Activated CD4-positive, alpha-beta T cell treated with anti-CD3 and anti-CD28 coated beads, Interleukin-2, amount 10 ng/mL, durations not matched to agents 7 days and 5 days (primary cell): ENCODE results near the gene IL7R. TPM values are rescaled to one million over a fixed set of nuclear protein-coding genes. Genes with fewer than 3 reads are reported as not detected.

Source experiments
- CTCF ChIA-PET: fragments of 350-600 bp; sonication (Branson Sonifier 250); formaldehyde crosslinking; loops from one replicate; lab custom pipeline; 2021; ENCODE audit warnings: antibody characterized with exemption; lab: Charles Lee
- POLR2A ChIA-PET: fragments of 350-600 bp; sonication (Branson Sonifier 250); formaldehyde crosslinking; loops from one replicate; lab custom pipeline; 2021; ENCODE audit warnings: antibody characterized with exemption; lab: Charles Lee
- DNase-seq: peaks from one replicate; pipeline ENCODE4 v3.0.0-alpha.2; 2020
- H3K27ac Mint-ChIP-seq: one replicate; pipeline ENCODE4 v1.8.0; 2021; ENCODE audit warnings: mild to moderate bottlenecking, moderate library complexity, mixed read lengths
- H3K27me3 Mint-ChIP-seq: one replicate; pipeline ENCODE4 v1.8.0; 2021; ENCODE audit warnings: mixed read lengths
- H3K36me3 Mint-ChIP-seq: one replicate; pipeline ENCODE4 v1.8.0; 2021; ENCODE audit warnings: low read depth, mixed read lengths
- H3K4me1 Mint-ChIP-seq: one replicate; pipeline ENCODE4 v1.8.0; 2021; ENCODE audit warnings: mixed read lengths
- H3K4me3 Mint-ChIP-seq: one replicate; pipeline ENCODE4 v1.8.0; 2021; ENCODE audit warnings: mild to moderate bottlenecking, moderate library complexity, mixed read lengths
- H3K9me3 Mint-ChIP-seq: one replicate; pipeline ENCODE4 v1.8.0; 2021; ENCODE audit warnings: mixed read lengths
- total RNA-seq, 2 experiments: library from RNA; stranded (reverse); gene quantifications; one replicate each; pipeline ENCODE4 v1.2.3, GENCODE V29; 2021

The IL7R gene
- total RNA-seq, 2 experiments from 2014 or later, result 451 to 533 TPM

DNA sequence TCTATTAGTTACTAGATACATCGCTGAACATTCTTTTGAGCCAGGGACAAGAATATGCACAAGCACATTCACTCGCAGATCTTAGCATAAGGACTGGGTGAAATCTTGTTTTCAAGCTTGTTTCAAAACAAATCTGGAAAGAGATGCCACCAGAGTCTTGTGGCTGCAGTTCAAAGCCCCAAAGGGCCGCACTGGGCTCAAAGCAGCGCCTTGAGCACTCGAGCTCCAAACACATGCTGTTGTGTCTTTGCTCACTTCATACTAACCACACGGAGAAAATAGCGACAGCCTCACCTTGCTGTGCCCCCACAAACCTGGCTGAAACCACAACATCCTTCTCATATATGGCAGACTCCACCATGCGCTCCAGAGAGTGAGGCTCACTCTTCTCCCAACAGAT lies 34.2 kb upstream of the IL7R start:
- Mint-ChIP-seq H3K36me3 (peaks cover 19% of the 10 kb centered on the region), H3K27me3 (no peaks in the 10 kb centered on the region), H3K4me3 (peak overlapping the region; percentile 56), H3K4me1 (peaks cover 90% of the 10 kb centered on the region), H3K27ac (peak overlapping the region; percentile 83), H3K9me3 (peaks cover 8% of the 10 kb centered on the region)
- DNase-seq, result peak; percentile 81
- CTCF ChIA-PET, result interaction anchor here (0.9 to 6.1 kb wide), 20 partner anchors 9 to 104 kb away, joined by 3 to 51 read pairs (median 4); no protein-coding TSS in a partner anchor
- POLR2A ChIA-PET, result interaction anchor here (1.0 to 2.8 kb wide), 4 partner anchors 28 to 36 kb away, joined by 3 to 8 read pairs (median 6); partner anchors contain the start of gene IL7R

DNA sequence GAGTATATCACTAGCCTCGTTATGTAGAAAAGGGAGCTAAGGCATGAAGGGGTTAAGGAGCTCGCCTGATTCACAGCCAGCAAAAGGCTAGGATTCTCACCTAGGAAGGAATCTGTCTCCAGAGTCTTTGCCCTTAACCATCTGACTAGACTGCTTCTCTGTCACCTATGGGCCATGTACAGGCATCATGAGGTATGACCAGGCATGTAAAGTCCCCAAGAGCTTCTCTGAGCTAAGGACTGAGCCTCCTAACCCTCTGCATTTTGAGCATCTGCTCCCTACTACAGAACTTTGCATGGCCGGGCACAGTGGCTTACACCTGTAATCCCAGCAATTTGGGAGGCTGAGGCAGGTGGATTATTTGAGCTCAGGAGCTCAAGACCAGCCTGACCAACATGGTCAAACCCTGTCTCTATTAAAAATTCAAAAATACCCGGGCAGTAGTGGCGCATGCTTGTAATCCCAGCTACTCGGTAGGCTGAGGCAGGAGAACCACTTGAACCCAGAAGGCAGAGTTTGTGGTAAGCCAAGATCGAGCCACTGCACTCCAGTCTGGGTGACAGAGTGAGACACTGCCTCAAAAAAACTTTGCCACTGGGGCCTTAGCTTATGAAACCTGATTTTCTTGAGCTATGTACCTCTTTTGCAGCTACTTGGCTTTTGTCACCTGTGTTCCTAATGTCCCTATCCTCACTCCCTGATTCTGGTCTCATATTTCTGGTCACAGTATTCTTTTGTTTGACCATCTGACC lies 33.2 kb upstream of the IL7R start:
- H3K27ac Mint-ChIP-seq, result peak overlapping the region; percentile 83
- H3K27me3 Mint-ChIP-seq, result no peaks in the 10 kb centered on the region
- DNase-seq, result peak; percentile 36
- CTCF ChIA-PET, result interaction anchor here (1.0 to 6.1 kb wide), 14 partner anchors 9 to 101 kb away, joined by 3 to 51 read pairs (median 4); no protein-coding TSS in a partner anchor
- POLR2A ChIA-PET, result interaction anchor here (2.8 kb wide), 1 partner anchor 31 kb away, joined by 8 read pairs; no protein-coding TSS in a partner anchor
- peaks cover 19% of the 10 kb centered on the region for H3K36me3 Mint-ChIP-seq
- H3K4me3 Mint-ChIP-seq, result peak overlapping the region; percentile 56
- peaks cover 8% of the 10 kb centered on the region for H3K9me3 Mint-ChIP-seq
- H3K4me1 Mint-ChIP-seq, result peaks cover 99% of the 10 kb centered on the region

DNA sequence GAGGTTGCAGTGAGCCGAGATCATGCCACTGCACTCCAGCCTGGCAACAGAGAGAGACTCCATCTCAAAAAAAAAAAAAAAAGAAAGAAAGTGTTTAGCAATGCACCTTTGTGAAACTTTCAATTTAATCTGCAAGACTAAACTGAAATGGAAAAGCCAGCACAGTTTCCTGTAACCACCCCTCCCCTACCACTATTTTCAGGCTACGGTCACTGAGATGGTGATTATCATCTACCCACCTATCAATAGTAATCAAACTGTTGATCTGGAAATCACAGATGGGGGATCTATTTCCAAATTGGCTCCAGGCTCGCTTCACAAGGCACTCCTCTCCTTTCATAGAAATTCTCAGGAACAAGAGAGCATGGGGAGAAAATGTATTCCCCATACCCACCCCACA lies 30.6 kb upstream of the IL7R start:
- H3K27me3 Mint-ChIP-seq, result no peaks in the 10 kb centered on the region
- peak overlapping the region; percentile 33 for H3K4me3 Mint-ChIP-seq
- DNase-seq, result no peak
- H3K9me3 Mint-ChIP-seq, result peaks cover under 1% of the 10 kb centered on the region
- peak overlapping the region; percentile 83 for H3K27ac Mint-ChIP-seq
- ChIA-PET CTCF (interaction anchor here (1.0 to 1.8 kb wide), 4 partner anchors 7 to 76 kb away, joined by 3 to 5 read pairs (median 4); partner anchors contain the start of gene IL7R), POLR2A (no interaction called here)
- peaks cover 14% of the 10 kb centered on the region for H3K36me3 Mint-ChIP-seq
- H3K4me1 Mint-ChIP-seq, result peaks cover 94% of the 10 kb centered on the region

GRCh38 chr5:35826554-35826953 lies 30.1 kb upstream of the IL7R start:
- CTCF ChIA-PET, result interaction anchor here (1.0 to 1.8 kb wide), 5 partner anchors 8 to 36 kb away, joined by 3 to 5 read pairs (median 4); no protein-coding TSS in a partner anchor

GRCh38 chr5:35828082-35828598 lies 28.6 kb upstream of the IL7R start:
- Mint-ChIP-seq H3K4me1 (peaks cover 94% of the 10 kb centered on the region), H3K27me3 (no peaks in the 10 kb centered on the region), H3K36me3 (peaks cover 18% of the 10 kb centered on the region), H3K4me3 (peak overlapping the region; percentile 42), H3K27ac (peak overlapping the region; percentile 76), H3K9me3 (no peaks in the 10 kb centered on the region)
- CTCF ChIA-PET, result interaction anchor here (1.0 to 7.8 kb wide), 4 partner anchors 7 to 25 kb away, joined by 3 to 51 read pairs (median 4); no protein-coding TSS in a partner anchor
- no peak for DNase-seq
- POLR2A ChIA-PET, result no interaction called here

More at GRCh38 chr5:35826554-35826953, 30.1 kb upstream of the IL7R start:
- H3K27me3 Mint-ChIP-seq, result no peaks in the 10 kb centered on the region
- H3K36me3 Mint-ChIP-seq, result peaks cover 14% of the 10 kb centered on the region
- H3K9me3 Mint-ChIP-seq, result no peaks in the 10 kb centered on the region
- peaks cover 96% of the 10 kb centered on the region for H3K4me1 Mint-ChIP-seq
- H3K27ac Mint-ChIP-seq, result peak overlapping the region; percentile 83
- H3K4me3 Mint-ChIP-seq, result peak overlapping the region; percentile 33
- POLR2A ChIA-PET, result interaction anchor here (0.5 to 0.6 kb wide), 2 partner anchors 24 to 28 kb away, joined by 3 to 9 read pairs; no protein-coding TSS in a partner anchor
- no peak for DNase-seq

DNA sequence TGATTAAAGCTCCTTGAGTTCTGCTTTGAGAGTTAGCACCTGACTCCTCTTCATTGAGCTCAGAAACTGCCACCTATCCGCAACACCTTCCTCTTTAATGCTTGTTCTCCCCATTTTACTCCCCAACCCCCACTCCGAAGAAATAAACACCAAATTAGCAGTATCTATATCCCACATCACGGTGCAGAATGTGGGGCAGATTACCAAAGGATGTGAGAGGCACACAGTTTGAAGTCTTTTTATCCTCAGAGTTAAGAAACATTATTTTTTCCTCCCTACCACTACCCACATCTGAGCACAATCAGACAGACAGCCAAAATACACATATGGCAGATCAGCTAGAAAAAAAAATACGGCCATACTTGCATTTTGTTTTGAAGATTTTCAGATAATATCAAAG lies 26.1 kb upstream of the IL7R start:
- H3K4me1 Mint-ChIP-seq, result peaks cover 93% of the 10 kb centered on the region

GRCh38 chr5:35832762-35833161 lies 23.9 kb upstream of the IL7R start:
- H3K4me1 Mint-ChIP-seq, result peaks cover 90% of the 10 kb centered on the region
- peak overlapping the region; percentile 12 for H3K4me3 Mint-ChIP-seq
- DNase-seq, result no peak
- H3K9me3 Mint-ChIP-seq, result peaks cover 4% of the 10 kb centered on the region
- ChIA-PET CTCF (interaction anchor here (1.1 to 7.8 kb wide), 3 partner anchors 12 to 42 kb away, joined by 3 to 51 read pairs (median 5); no protein-coding TSS in a partner anchor), POLR2A (interaction anchor here (0.5 to 0.9 kb wide), 3 partner anchors 12 to 22 kb away, joined by 3 to 4 read pairs (median 3); no protein-coding TSS in a partner anchor)
- peaks cover 12% of the 10 kb centered on the region for H3K36me3 Mint-ChIP-seq
- no peaks in the 10 kb centered on the region for H3K27me3 Mint-ChIP-seq
- H3K27ac Mint-ChIP-seq, result peak overlapping the region; percentile 92

More for the DNA sequence above, 26.1 kb upstream of the IL7R start:
- Mint-ChIP-seq H3K27me3 (no peaks in the 10 kb centered on the region), H3K9me3 (peaks cover 3% of the 10 kb centered on the region), H3K27ac (peak overlapping the region; percentile 88), H3K36me3 (peaks cover 11% of the 10 kb centered on the region), H3K4me3 (peak overlapping the region; percentile 48)
- ChIA-PET POLR2A (interaction anchor here (0.7 to 1.2 kb wide), 2 partner anchors 25 to 90 kb away, joined by 3 to 4 read pairs; no protein-coding TSS in a partner anchor), CTCF (interaction anchor here (0.9 to 7.8 kb wide), 4 partner anchors 9 to 85 kb away, joined by 3 to 51 read pairs (median 6); no protein-coding TSS in a partner anchor)
- peak; percentile 75 for DNase-seq

DNA sequence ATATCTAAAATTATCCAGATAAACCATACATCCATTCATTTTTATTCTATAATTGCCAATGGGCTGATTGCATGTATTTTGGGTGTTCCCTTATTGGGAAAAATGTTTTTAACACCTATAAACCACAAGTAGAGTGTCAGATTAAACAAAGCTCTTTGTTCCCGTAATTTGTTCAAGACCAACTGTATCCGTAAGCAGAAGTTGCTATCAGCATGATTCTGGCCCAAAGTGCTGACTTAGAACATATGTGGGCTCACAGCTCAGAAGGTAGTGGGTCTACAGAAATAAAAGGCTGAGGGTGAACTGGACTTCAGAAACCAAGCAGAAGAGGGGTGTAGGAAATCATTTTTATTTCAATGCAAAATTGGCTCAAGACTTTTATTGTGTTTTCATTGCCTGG lies 23.5 kb upstream of the IL7R start:
- Mint-ChIP-seq H3K27ac (peak overlapping the region; percentile 92), H3K9me3 (peaks cover 4% of the 10 kb centered on the region), H3K4me3 (peak overlapping the region; percentile 18), H3K4me1 (peaks cover 90% of the 10 kb centered on the region), H3K27me3 (no peaks in the 10 kb centered on the region), H3K36me3 (peaks cover 15% of the 10 kb centered on the region)
- DNase-seq, result no peak
- ChIA-PET POLR2A (interaction anchor here (0.5 to 0.9 kb wide), 3 partner anchors 12 to 22 kb away, joined by 3 to 4 read pairs (median 3); no protein-coding TSS in a partner anchor), CTCF (interaction anchor here (1.1 to 7.8 kb wide), 3 partner anchors 12 to 43 kb away, joined by 3 to 51 read pairs (median 5); no protein-coding TSS in a partner anchor)

- ChIA-PET POLR2A (no interaction called here), CTCF (interaction anchor here (0.8 to 7.8 kb wide), 2 partner anchors 10 to 15 kb away, joined by 3 to 51 read pairs; no protein-coding TSS in a partner anchor)
- no peak for DNase-seq
- Mint-ChIP-seq H3K27ac (peak overlapping the region; percentile 92), H3K4me1 (peaks cover 90% of the 10 kb centered on the region), H3K27me3 (no peaks in the 10 kb centered on the region), H3K36me3 (peaks cover 32% of the 10 kb centered on the region), H3K9me3 (peaks cover 8% of the 10 kb centered on the region), H3K4me3 (peak overlapping the region; percentile 55)
Measured at GRCh38 chr5:35835796-35836742, 20.6 kb upstream of the IL7R start.

- Mint-ChIP-seq H3K27me3 (no peaks in the 10 kb centered on the region), H3K4me1 (peaks cover 69% of the 10 kb centered on the region), H3K9me3 (peaks cover 20% of the 10 kb centered on the region), H3K36me3 (peaks cover 37% of the 10 kb centered on the region), H3K4me3 (no peak overlapping the region), H3K27ac (peak overlapping the region; percentile 92)
- no peak for DNase-seq
- CTCF ChIA-PET, result interaction anchor here (0.6 kb wide), 1 partner anchor 17 kb away, joined by 3 read pairs; no protein-coding TSS in a partner anchor
- POLR2A ChIA-PET, result no interaction called here
Measured at GRCh38 chr5:35838370-35839042, 18.2 kb upstream of the IL7R start.

DNA sequence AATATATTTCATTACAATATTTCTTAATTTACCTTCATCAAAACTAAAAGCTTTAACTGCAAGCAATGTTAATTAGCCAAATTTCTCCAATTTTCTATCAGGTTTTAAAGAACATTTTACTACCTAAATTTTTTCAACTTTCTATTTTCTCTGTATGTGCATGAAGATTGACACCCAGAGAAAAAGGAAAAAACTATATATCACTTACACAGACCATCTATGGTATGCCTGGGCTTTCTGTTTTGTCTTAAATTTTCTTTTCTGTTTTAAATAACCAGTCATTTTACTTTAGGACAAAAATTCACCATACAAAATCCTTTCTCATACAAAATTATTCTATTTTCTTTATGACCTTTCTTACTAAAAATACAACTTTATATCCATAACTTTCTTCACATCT lies 13.8 kb upstream of the IL7R start:
- DNase-seq, result no peak
- CTCF ChIA-PET, result no interaction called here
- H3K27ac Mint-ChIP-seq, result no peak overlapping the region
- H3K27me3 Mint-ChIP-seq, result no peaks in the 10 kb centered on the region
- peaks cover 43% of the 10 kb centered on the region for H3K9me3 Mint-ChIP-seq
- peaks cover 29% of the 10 kb centered on the region for H3K4me1 Mint-ChIP-seq
- POLR2A ChIA-PET, result no interaction called here
- H3K36me3 Mint-ChIP-seq, result peaks cover 65% of the 10 kb centered on the region
- H3K4me3 Mint-ChIP-seq, result no peak overlapping the region
